Fibroblast of skin of left quadriceps (primary cell): ENCODE measurements around the gene RGS8.
"Not testable (repeated sequence)": the region's sequence is repeated elsewhere in the genome, so short reads cannot be mapped to it uniquely, and the experiment has no call there.

Experiments used
- DNase-seq, 2 experiments: peaks; one replicate each; pipeline ENCODE4 v3.0.0-alpha.2; 2013; ENCODE audit warnings: low read depth in 2 of 2

Gene RGS8

DNA sequence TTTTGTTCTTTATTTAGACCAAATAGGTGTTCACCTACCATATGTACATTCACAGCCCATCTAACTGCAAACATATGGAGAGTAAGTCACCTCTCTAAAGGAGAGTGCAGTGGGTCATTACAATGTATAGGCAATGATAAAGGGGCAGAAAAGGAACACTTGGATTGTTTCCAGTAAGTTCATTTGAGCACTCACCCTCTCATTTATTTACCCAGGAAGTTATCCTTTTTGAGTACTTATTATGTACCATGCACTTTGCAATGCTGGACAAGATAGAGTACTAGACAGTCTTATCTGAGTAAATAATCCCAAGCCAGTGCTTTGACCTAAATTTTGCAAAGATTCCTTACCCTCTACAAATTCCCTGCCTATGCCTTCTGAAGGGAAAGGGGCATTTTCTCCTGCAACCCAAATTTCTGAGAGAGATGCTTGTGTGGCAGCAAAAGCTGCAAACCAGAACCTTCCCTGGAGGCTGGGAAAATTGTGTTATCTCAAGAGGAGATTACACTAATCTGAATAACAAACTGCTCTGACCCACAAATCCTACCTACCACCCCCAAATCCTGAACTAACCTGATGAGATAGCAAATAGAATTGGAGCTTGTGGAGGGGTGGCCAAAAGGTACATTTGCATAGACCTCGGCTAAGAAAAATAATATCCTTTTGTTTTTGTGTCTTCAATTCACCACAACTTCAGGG is 18.6 kb upstream of the RGS8 start:
- DNase-seq, result no peak

DNA sequence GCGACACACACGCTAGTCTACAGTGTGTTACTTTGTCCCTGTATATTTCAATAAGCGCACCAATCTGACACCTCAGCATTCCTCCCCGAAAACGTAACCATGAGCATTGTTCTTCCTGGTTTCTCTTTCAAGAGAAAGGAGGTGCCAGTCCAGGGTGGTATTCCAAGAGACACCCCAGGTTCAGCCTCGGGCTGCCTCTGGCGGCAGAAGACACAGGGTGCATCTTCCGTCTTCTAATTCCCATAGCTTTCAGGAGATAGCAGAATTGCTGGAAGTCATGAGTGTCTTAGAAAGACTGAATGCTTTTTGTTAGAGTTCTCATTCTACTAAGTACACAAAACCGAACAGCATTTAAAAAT is 15.9 kb upstream of the RGS8 start:
- no peak for DNase-seq

DNA sequence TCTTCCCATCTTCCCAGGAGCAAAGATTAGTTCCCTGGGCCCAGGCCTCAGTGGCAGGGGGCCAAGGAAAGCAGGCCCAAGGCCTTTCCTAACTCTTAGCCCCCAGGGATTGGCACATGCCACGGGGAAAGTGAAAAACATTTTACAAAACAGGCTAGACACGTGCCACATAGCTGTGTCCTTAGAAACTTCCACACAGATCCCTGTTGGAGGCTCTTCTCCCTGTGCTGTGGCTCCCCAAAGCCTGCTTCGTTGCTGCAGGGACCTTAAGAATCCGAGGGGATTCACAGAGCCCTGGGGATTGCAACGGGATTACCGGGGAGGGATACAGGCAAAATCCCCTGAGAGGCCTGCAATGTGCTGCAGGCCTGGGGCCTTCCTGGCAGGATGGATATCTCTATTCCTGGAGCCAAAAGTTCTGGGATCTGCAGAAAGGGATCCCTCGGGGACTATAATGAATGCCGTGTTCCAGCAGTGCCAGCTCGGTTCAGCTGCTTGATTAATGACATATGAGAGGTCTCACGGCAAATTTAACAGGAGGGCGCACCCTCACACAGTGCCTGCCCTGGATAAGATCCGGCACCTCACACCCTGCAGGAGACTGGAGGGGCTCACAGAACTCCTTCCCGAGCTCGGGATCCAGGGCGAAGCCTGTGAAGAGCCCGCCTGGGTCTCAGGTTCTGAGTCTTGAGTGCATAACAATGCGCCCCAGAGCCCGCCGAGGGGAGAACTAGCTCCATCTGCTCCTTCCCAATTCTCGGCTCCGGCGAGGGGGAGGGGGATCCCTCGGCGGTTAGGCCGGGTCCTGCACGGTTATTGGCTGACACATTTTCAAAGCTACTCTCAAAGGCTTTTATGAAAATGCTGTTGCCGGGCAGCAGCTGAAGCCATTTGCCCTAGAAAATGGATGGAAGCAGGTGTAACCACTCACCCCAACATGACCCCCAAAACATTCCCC is 15.3 kb upstream of the RGS8 start:
- no peak for DNase-seq

DNA sequence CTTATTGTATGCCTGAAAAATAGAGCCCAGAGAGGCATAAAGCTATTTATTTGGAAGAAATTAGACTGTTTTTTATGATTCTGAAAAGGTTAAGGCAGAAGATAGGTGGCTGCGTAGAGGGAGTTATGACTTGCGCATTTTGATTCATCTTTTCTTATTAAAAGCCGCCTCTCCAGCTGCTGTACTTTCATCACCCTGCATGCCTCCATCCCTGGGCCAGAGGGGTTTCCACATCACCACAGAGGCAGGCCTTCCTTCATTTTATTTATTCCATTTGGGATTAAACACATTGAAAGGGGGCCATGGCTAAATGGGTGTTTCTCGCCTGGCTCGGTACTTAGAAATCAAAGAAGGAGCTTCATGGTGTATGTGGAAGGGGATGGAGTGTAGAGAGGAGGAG is 14.6 kb upstream of the RGS8 start:
- DNase-seq, result no peak

DNA sequence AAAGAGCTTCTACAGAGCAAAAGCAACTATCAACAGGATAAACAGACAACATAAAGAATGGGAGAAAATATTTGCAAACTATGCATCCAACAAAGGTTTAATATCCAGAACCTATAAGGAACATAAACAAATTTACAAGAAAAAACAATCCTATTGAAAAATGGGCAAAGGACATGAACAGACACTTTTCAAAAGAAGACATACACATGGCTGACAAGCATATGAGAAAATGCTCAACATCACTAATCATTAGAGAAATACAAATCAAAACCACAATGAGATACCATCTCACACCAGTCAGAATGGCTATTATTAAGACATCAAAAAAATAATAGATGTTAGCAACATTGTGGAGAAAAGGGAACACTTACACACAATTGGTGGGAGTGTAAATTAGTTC is 8.8 kb upstream of the RGS8 start:
- not testable (repeated sequence) for DNase-seq

DNA sequence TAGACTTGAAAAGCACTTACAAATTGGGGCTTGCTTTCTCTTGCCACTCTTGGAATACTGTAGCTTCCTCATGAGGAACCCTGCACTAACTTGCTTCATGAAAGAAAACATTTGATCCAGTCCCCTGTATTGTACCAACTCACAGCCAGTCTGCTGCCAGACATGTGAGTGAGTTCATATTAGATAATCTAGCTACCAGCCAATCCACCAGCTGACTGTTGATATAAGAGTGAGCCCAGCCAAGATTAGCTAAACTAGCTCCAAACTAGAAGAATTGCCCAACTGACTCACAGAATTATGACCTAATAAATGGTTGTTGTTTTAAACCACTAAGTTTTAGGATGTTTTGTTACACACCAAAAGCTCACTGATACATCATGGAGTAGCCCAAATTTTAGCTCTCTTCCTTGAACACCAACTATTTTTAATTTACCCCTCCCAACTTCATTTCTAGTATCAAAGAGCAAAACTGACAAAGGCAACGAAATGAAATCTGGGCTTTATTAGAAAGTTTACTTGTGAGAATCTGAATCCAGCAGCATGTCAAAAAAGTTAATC is 6.6 kb upstream of the RGS8 start:
- DNase-seq, result no peak

DNA sequence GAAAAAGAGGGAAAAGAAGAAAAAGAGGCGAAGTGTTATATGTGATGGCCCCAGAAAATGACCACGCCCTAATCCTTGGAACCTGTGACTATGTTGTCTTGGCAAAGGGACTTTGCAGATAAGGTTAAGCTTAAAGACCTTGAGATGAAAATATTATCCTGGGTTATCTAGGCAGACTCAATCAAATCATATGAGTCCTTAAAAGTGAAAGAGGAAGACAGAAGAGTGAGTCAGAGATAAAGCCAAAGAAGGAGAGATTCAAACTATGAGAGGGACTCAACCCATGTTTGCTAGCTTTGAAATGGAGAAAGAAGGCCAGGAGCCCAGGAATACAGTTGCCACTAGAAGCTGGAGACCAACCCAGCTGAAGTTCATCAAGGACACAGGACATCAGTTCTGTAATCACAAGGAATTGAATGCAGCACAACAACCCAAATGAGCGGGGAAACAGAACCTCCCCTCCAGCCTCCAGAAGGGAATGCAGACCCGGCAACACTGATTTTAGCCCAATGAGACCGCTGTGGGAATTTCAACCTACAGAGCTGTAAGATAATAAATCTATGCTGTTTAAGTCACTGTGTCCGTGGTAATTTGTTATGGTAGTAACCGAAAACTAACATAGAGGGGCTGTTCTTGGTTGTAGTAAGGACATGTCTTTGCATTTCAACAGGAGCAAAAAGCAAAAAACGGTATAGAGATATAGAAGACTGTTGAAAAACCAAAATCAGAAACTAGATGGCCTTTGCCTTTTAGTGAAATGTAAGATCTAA is 4.2 kb upstream of the RGS8 start:
- no peak for DNase-seq

DNA sequence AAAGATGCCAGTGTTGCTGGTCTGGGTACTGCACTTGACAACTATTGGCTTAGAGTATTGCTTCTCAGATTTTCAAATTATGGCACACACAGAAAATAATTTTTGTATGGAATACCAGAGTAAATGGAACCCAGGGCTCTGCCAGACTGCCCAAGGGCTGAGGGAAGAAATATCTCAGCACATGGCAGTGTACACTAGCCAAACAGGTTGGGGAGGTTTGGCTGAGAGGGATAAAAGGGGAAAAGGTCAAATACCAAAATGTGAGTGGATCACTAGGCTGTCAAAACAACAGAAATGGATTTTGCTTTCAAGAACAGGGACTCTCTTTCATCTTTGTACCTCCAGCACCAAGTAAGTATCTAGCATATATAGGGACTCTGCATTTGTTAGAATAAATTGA is 3.0 kb upstream of the RGS8 start:
- DNase-seq, result no peak

DNA sequence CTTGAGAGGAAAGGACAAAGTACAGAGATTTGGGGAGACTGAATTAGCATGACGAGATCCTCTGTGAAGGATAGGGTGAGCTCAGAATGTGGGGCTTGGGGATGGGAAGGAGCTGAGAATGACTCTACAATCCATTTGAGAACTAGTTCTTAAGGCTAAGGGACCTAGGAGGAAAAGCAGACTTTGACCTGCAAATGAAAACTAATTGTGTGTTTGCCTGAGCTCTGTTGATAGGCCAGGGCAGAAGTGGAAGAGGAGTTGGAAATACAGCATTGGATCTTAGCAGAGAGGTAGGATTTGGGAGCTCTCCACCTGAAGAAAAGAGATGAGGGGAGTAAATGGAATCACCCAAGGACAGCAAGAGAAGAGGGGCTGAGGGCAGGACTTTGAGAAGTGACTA is 2.1 kb upstream of the RGS8 start:
- no peak for DNase-seq

DNA sequence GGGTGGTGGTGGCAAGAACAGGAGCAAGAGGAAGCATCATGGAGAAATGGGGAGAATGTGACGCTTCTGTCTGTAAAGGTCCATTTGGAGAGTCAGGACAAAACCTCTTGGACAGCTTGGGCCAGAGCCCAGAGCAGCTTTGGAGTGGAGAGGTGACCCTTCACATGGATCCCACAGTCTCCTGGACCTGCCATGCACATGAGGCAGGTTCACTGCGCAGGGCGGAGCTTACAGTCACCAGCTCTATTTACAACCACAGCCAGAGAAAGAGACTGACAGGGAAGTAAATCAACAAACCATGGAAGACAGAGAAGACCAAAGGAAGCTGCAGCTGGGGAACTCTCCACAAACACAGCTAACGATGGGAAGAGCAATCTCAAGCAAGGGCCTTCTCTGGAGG is 828 bp upstream of the RGS8 start:
- no peak for DNase-seq

DNA sequence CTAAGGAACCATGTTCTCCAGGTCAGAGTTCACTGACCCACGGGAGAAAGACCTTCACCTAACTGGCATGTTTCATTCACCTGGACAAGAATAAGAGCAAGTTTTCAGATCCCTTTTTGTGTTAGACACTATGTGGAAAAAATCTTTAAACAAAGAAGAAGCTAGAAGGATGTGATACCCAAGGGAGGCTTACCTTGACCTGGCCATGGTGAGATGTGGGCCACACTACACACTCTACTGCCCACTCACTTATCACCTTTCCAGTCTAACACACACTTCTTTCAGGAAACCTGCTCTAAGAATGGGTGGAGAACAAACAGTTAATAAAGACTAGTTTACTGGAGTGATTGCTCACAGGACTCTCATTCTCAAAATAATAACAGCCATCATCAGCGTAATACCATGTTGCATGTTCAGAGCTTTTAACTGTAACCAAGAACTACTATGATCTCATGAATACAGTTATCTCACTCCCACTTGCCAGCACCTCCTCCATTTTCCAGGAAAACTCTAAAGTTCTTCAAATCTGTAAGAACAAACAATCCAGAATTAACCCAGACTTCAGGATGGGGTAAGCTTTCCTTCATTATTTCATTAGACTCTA is 1.4 kb downstream of the RGS8 start:
- no peak for DNase-seq

DNA sequence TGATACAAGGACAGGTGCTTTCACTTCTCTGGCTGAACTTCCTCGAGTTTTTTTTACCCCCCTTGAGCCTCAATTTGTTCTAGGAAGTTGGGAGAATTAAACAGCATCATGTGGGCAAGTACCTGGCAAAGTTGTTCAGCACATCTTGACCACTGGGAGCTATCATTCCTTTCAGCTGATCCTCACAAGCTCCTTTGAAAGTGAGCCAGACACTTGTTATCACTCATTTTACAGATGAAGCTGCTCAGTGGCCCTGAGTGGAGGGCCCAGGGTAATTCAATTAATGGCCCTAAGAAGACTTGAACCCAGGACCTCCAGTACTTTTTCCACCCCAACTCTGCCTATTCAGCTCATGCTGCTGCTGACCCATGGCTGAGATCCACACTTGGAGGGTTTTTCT is 2.0 kb downstream of the RGS8 start:
- DNase-seq, result no peak

DNA sequence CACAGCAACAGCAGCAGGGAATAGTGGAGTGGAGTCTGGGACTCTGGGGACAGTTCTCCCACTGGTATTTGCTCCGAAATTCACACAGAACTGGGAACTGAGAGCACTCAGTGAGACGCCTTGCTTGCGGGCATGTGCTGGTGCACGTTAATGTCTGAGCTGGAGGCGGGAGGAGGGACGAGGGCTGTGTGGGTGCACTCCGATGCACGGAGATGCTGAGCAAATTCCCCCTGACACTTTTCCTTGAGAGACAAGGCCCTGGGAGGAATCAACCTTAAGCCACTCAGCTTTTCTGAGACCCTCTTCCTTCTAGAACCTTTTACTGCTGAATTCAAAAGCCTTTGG is 2.8 kb downstream of the RGS8 start:
- no peak for DNase-seq

DNA sequence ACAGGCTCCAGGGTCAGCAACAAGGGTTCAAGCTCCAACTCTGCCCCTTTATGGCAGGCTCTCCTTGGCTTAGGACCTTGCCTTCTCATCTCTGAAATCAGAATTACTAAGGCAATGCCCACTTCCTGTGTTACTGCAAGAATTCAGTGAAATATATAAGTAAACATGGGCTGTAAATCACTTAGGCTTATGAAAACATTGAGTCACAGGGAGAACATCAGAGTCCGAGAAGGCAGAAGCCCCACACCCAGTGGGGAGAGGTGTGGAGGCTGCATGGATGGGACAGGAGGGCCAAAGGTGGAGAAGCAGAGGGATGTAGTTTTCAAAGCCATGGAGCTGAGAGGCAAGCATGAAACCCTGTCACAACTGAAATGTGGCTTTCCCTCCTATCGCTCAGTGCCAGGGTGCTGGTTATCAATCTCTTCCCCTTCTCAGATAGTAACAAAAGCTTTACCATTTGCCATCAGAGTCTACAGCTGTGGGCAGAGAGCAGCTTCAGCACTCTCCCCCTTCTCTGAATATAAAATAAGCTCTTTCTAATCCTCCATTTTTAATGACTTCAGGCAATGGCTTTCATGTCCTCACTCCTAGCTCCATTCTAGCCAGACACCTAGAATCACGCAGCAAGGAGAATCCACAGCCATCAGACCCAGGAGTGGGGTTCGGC is 3.4 kb downstream of the RGS8 start:
- DNase-seq, result no peak

DNA sequence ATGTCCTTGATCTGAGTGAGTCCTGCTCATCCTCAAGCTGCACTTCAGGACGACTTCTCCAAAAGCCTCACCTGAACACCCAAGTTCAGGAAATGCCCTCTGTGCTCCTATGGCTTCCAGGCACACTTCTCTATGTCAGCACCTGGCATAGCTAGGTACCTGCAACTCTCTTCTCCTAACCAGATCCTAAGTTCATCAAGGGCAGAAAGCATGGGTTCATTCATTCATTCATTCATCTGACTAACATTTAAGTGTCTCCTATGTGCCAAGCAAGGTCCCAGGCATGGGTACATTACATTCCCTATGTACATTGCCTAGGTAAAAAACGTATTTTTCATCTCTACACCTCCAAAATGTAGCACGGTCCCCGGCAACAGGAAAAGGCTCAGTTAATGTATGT is 4.0 kb downstream of the RGS8 start:
- DNase-seq, result no peak

DNA sequence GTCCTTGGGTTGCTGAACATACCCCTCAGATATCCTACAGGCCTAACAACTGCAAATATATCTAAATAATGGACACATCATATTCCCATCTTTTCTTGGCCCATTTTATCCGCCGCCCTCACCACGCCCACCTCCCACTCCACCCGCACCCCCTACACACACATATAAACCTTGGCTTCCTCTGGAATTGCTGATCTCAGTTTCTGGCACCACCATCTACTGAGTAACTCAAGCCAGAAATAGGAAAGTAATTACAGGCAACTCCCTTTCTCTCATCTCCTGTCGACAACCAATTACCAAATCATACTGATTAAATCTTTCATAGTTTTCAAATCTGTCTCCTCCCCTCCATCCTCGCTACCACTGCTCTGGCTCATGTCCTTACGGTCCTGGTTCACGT is 4.7 kb downstream of the RGS8 start:
- DNase-seq, result no peak

DNA sequence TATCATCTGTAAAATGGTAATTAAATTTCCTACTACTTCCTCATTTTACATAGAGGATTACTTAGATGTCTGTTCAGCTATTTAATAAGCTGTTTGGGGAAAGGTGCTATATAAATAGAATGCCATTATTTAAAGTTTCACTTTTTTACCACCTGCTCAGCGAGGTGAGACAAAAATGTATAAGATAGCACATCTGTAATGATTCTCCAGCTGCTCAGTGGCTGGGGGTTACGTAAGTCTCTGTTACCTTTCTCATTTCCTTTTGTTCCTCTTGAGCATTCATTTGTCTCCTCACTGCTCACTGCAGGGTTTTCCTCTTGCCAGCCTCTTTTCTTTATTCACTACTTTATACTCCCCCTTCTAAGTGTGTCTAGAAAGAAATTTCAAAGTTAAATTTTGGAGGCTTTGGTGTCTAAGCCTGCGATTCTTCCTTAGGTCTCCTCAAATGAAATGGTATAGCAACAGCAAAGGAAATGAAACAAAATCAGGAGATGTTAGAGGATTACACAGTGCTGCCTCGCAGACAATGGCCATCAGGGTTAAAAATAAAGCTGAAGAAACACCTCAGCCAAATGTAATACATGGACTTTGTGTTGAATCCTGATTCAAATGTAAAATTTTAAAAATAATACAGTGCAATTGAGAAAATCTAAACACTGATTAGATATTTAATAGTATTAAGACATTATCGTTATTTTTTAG is 6.8 kb downstream of the RGS8 start:
- no peak for DNase-seq

DNA sequence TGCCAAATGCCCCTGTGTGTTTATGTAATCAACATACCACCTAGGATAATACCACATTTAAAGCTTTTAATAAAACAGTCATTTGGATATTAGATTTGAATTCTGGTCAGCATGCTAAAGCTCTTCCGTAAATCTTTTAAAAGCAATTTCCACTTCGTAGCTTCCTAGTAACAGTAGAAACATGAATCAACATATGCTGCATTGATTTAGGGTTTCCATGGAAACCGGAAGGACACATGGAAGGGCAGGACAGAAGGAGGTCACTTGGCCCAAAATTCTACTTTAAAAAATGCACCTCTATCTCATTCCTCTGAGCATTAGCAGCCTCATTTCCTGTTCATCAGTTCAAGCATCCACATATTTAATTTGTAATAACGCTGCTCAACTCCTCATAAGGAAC is 8.1 kb downstream of the RGS8 start:
- DNase-seq, result no peak

DNA sequence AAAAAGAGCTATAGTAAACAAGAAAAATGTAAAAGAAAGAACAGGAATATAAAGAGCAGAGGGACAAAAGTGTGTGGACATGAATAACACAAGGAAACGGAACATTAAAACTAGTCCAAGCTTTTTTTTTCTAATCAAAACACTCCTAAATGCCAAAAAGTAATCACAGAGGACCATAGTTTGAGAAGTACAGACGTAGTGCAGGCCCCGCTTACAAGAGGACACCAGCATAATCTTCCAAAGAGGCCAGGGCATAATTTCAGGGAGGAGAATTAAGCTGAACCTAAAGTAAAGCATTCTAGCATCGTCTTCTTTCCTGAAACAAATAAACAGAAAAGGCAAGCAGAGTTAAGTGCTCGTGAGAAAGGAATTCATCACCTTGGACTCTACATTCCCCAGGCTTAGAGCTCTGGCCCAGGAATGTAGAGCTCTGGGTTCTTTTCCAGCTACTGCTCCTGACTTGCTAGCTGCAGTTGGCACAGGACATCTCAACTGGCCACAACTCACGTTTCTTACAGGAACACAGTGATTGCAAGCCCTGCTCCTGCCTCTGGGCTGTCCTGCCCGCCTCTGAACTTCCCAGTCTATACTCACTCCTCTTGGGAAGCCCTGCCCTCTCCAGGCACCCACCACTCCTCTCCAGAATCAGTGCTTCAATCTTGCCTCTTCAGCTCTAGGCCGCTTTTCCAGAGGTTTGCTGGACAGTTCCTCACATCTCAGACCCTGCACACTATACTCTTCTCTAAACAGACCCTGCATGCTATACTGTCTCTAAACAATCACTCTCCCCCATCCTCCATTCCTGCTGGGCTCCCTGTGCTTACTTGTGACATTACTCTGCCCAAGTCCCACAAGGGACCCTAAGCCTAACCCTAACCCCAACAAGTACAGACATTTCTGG is 9.8 kb downstream of the RGS8 start:
- no peak for DNase-seq

DNA sequence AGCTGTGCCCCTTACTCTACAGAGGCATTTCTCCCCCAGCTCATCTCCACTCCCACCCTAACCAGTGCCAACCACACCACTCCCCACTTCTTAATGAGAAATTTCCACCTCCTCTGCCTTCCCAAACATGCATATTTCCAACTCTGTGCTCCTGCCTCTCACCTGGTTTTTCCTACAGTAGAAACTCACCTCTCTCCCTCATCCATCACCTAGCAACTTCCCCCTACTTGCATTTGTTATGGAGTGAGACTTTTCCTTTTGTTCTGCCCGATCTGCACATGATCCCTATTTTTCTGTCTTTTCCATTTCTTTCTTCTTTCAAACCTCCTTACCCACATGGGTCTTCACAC is 11.9 kb downstream of the RGS8 start:
- DNase-seq, result no peak
